M059J (cell line): ENCODE results near the gene HLX. TPM values are rescaled to one million over a fixed set of nuclear protein-coding genes. Genes with fewer than 3 reads are reported as not detected.

Experiments
- DNase-seq: peaks from one replicate; pipeline ENCODE4 v3.0.0-alpha.2; 2012; ENCODE audit warnings: low read depth
- total RNA-seq: library from RNA; depleted of rRNA; stranded (reverse); fragments of >200 nt; shearing (Covaris generic); gene quantifications from 2 replicates; pipeline ENCODE4 v1.2.3, GENCODE V29; 2014

The HLX gene
- total RNA-seq, 1 experiment from 2014 or later: 14.4 TPM

- no peak for DNase-seq
These were observed 3.0 kb downstream of the HLX start for GRCh38 chr1:220882061-220882891.

GRCh38 chr1:220884109-220884980 is 5.1 kb downstream of the HLX start:
- no peak for DNase-seq

- DNase-seq: no peak
These were observed 6.0 kb downstream of the HLX start for GRCh38 chr1:220884981-220885918.

- no peak for DNase-seq
These were observed 6.7 kb downstream of the HLX start for GRCh38 chr1:220885971-220886370.

- DNase-seq: no peak
These were observed 7.4 kb downstream of the HLX start for GRCh38 chr1:220886470-220887201.

GRCh38 chr1:220887202-220887519 is 7.9 kb downstream of the HLX start:
- no peak for DNase-seq

GRCh38 chr1:220887520-220888416 is 8.5 kb downstream of the HLX start:
- DNase-seq: peak; percentile 28

- DNase-seq: no peak
These were observed 9.3 kb downstream of the HLX start for GRCh38 chr1:220888417-220888986.

GRCh38 chr1:220889333-220889732 is 10.1 kb downstream of the HLX start:
- no peak for DNase-seq

- no peak for DNase-seq
These were observed 10.6 kb downstream of the HLX start for GRCh38 chr1:220889848-220890287.

GRCh38 chr1:220890602-220891001 is 11.4 kb downstream of the HLX start:
- DNase-seq: no peak

GRCh38 chr1:220891224-220892085 is 12.2 kb downstream of the HLX start:
- DNase-seq: no peak

GRCh38 chr1:220892086-220892376 is 12.8 kb downstream of the HLX start:
- DNase-seq: no peak

GRCh38 chr1:220892997-220893700 is 13.9 kb downstream of the HLX start:
- DNase-seq: no peak

GRCh38 chr1:220893701-220894024 is 14.4 kb downstream of the HLX start:
- DNase-seq: no peak

- no peak for DNase-seq
These were observed 15.0 kb downstream of the HLX start for GRCh38 chr1:220894025-220894923.

- no peak for DNase-seq
These were observed 15.6 kb downstream of the HLX start for GRCh38 chr1:220894924-220895256.
